ENCODE data around the gene NHEJ1. TPM values are rescaled to one million over a fixed set of nuclear protein-coding genes. Genes with fewer than 3 reads are reported as not detected.

Gene NHEJ1
- total RNA-seq (2022) (7.5 and 11.5 TPM in 2 replicates), Bru-seq, nascent RNA (percentile 51 among the genes with signal in this experiment), BruChase-seq, experiment 1, labeled RNA remaining after a 6-hour chase (percentile 95 among the genes with signal in this experiment), BruChase-seq, experiment 2, labeled RNA remaining after a 2-hour chase (percentile 87 among the genes with signal in this experiment)
- long read RNA-seq, transcript NHEJ1-201 (8 exons, 2,094 nt), result major isoform, 28 of 39 reads
- long read RNA-seq, partial matches to known transcripts, result 0 of 39 reads
- long read RNA-seq, other reads (novel, unspliced or antisense), result 11 of 39 reads

DNA sequence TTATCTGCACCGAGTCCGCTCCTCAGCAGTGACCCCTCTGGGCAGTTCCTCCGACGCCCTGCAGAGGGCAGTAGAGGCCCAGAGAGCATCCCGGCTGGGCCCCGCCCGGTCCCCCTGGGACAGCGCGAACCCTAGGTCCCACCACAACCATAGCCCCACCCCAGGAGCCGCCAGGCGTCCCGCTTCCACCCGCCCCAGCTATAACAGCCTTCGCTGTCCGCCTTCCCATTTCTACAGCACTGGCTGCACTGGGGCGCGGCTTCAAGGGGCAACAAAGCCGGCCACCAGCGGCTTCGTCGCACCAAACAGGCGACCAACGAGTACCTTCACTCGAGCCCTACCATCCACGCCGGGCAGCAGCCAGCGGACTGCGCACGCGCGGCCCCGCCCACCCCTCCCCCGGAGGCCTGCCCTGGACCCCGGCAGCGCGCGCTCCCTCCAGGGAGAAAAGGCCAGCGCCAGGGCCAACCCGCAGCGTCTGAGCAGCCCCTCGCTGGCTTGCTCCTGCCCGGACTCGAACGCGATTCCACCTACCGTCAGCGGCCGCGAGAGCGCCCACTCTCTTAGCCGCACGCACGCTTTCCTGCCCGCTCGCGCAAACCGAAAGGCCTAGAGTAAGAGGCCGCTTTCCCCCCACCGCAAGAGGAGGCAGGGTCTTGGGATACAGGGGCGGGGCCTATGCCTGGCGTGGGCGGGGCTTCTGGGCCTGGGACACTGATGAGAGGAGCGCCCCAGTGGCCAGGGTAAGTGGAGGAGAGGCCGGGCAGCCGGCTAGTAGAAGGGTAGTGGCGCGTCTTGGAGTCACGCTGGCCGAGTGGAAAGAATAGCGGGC lies at the start of gene NHEJ1:
TSS of gene NHEJ1 (minus strand) at position 630 of the 832 bp plus-strand sequence. CDS start 2,453 bp downstream, outside the sequence.
- BruUV-seq (replicated peaks), result no TSS peak
- peak; percentile 95 for DNase-seq (ENCODE audit: unreplicated experiment)
- H3K27ac Mint-ChIP-seq (ENCODE audit: low read depth, unreplicated experiment), result peak within 1 kb of the TSS; percentile 37
- peaks cover 8% of the 10 kb centered on the region for H3K36me3 Mint-ChIP-seq (ENCODE audit: insufficient read depth, unreplicated experiment)
- H3K4me1 Mint-ChIP-seq (ENCODE audit: insufficient read depth, unreplicated experiment), result peaks cover 14% of the 10 kb centered on the region
- TF ChIP-seq, protein P1, sequence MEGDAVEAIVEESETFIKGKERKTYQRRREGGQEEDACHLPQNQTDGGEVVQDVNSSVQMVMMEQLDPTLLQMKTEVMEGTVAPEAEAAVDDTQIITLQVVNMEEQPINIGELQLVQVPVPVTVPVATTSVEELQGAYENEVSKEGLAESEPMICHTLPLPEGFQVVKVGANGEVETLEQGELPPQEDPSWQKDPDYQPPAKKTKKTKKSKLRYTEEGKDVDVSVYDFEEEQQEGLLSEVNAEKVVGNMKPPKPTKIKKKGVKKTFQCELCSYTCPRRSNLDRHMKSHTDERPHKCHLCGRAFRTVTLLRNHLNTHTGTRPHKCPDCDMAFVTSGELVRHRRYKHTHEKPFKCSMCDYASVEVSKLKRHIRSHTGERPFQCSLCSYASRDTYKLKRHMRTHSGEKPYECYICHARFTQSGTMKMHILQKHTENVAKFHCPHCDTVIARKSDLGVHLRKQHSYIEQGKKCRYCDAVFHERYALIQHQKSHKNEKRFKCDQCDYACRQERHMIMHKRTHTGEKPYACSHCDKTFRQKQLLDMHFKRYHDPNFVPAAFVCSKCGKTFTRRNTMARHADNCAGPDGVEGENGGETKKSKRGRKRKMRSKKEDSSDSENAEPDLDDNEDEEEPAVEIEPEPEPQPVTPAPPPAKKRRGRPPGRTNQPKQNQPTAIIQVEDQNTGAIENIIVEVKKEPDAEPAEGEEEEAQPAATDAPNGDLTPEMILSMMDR (IDR thresholded peaks at IDR 0.05; ENCODE audit: unreplicated experiment), result peak; percentile 96
- no peaks in the 10 kb centered on the region for H3K27me3 Mint-ChIP-seq (ENCODE audit: insufficient read depth, unreplicated experiment)
- peak within 1 kb of the TSS; percentile 77 for H3K4me3 Mint-ChIP-seq (ENCODE audit: unreplicated experiment)
- H3K9me3 Mint-ChIP-seq (ENCODE audit: unreplicated experiment), result no peaks in the 10 kb centered on the region
- POLR2A ChIA-PET, result interaction anchor here (0.8 to 2.8 kb wide), 9 partner anchors 10 to 135 kb away, joined by 3 to 19 read pairs (median 6); partner anchors contain the start of genes ANKZF1, ATG9A, CNPPD1 and SLC23A3
- CTCF ChIA-PET, result interaction anchor here (0.6 to 11.0 kb wide), 36 partner anchors 10 to 482 kb away, joined by 3 to 178 read pairs (median 4); partner anchors contain the start of genes CNPPD1 and SLC23A3
- intact Hi-C loops (cut with micrococcal nuclease), result loop anchor here (1.0 kb wide), 5 partner anchors 16 to 192 kb away; partner anchors contain the start of genes CNPPD1 and ZFAND2B

GRCh38 chr2:219209236-219210195 lies 48.9 kb upstream of the NHEJ1 start:
- DNase-seq (ENCODE audit: unreplicated experiment), result no peak
- intact Hi-C loops (cut with micrococcal nuclease), result no loop called here
- BruUV-seq (replicated peaks), result no TSS peak
- ChIA-PET CTCF (interaction anchor here (1.0 to 1.2 kb wide), 2 partner anchors 86 to 333 kb away, joined by 4 to 9 read pairs; no protein-coding TSS in a partner anchor), POLR2A (interaction anchor here (2.7 to 4.5 kb wide), 4 partner anchors 9 to 33 kb away, joined by 12 to 64 read pairs (median 48); partner anchors contain the start of genes ABCB6, ANKZF1, ATG9A and CNPPD1)
- Mint-ChIP-seq H3K4me3 (ENCODE audit: unreplicated experiment) (no peak overlapping the region), H3K36me3 (ENCODE audit: insufficient read depth, unreplicated experiment) (peaks cover 55% of the 10 kb centered on the region), H3K27ac (ENCODE audit: low read depth, unreplicated experiment) (peak overlapping the region; percentile 27), H3K27me3 (ENCODE audit: insufficient read depth, unreplicated experiment) (no peaks in the 10 kb centered on the region), H3K9me3 (ENCODE audit: unreplicated experiment) (no peaks in the 10 kb centered on the region), H3K4me1 (ENCODE audit: insufficient read depth, unreplicated experiment) (peaks cover 15% of the 10 kb centered on the region)
- TF ChIP-seq, protein P1 (IDR thresholded peaks at IDR 0.05; ENCODE audit: unreplicated experiment), result no peak

DNA sequence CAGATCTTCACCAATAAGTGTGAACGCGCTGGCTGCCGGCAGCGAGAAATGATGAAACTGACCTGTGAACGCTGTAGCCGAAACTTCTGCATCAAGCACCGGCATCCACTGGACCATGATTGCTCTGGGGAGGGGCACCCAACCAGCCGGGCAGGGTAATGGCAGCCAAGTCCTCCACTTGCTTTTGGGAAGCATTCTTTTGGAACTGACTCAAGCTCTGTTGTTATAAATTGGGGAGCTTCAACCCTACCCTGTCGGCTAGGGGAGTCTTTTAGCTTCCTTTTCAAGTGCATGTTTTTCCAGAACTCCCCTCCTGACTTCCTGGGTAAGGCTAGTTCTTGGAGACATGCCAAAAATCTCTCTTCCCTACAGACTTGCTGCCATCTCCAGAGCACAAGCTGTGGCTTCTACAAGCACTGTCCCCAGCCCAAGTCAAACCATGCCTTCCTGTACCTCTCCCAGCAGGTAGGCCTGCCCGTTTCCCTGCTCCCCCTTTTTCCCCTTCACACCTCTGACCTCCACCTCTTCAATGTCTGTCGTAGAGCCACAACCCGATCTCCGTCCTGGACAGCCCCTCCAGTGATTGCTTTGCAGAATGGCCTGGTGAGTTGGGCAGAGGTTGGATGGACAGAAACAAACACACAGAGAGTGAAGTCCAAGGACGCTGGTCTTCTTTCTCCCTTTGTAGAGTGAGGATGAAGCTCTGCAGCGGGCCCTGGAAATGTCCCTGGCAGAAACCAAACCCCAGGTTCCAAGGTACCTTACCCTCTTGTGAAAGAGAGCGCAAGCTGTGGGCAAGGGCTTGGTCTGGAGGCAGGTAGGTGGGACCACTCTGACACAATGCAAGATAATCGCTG lies 47.5 kb upstream of the NHEJ1 start:
- ChIA-PET POLR2A (interaction anchor here (1.5 to 4.5 kb wide), 8 partner anchors 10 to 37 kb away, joined by 5 to 64 read pairs (median 14); partner anchors contain the start of genes ABCB6, ANKZF1, ATG9A and CNPPD1), CTCF (interaction anchor here (0.7 to 1.4 kb wide), 6 partner anchors 32 to 331 kb away, joined by 3 to 9 read pairs (median 6); no protein-coding TSS in a partner anchor)
- intact Hi-C loops (cut with micrococcal nuclease), result no loop called here
- peak overlapping the region; percentile 46 for H3K27ac Mint-ChIP-seq (ENCODE audit: low read depth, unreplicated experiment)
- no peaks in the 10 kb centered on the region for H3K27me3 Mint-ChIP-seq (ENCODE audit: insufficient read depth, unreplicated experiment)
- peak overlapping the region; percentile 88 for H3K4me3 Mint-ChIP-seq (ENCODE audit: unreplicated experiment)
- H3K4me1 Mint-ChIP-seq (ENCODE audit: insufficient read depth, unreplicated experiment), result peaks cover 15% of the 10 kb centered on the region
- no peaks in the 10 kb centered on the region for H3K9me3 Mint-ChIP-seq (ENCODE audit: unreplicated experiment)
- TF ChIP-seq, protein P1 (IDR thresholded peaks at IDR 0.05; ENCODE audit: unreplicated experiment), result no peak
- BruUV-seq (replicated peaks), result no TSS peak
- DNase-seq (ENCODE audit: unreplicated experiment), result peak; percentile 21
- H3K36me3 Mint-ChIP-seq (ENCODE audit: insufficient read depth, unreplicated experiment), result peaks cover 42% of the 10 kb centered on the region
